Kasumi-1 (cell line): ENCODE measurements around the gene MAPKBP1.
"Not testable (repeated sequence)": the region's sequence is repeated elsewhere in the genome, so short reads cannot be mapped to it uniquely, and the experiment has no call there.

Experiments used
- DNase-seq, 2 experiments: peaks; one replicate each; lab custom pipeline; 2025; lab: John Stamatoyannopoulos, UW

MAPKBP1 gene

DNA sequence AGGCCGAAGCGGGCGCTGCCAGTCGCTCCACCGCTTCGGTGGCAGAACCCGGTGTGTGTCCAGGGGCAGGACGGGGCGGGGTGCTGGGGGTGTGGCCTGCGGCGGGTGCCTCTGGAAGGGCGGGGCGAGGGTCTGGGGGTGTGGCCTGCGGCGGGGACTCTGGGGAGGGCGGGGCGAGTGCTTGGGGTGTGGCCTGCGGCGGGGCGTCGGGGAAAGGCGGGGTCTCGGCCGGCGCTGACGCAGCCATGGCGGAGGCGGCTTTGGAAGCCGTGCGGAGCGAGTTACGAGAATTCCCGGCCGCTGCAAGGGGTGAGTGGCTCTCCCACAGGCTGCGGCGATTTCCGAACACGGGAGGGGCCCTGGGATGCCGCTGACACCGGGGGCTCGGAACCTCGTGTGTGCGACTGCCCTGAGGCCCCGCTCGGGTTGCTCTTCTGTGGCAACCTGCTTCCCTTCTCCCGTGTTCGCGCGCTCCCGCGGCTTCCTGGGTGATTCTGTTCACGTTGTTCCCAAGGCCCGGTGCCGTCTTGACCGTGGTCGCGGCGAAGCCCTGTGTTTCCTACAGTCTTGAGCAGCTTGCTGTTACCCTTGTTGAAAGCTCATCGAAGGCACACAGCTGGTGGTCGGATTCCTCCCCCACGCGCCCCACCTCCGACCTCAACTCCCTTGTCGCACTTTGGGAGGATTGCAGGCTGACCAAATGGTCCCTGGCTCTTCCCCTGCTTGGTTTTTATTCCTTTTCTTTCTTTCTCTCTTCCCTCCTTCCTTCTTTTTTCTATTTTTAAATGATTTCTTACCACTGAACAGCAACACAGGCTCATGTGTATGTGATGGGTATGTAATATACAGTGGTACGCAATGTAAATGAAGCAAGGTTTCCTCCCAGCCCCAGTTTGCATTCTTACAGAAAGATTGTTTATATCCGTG is 53.9 kb downstream of the MAPKBP1 start, which contains the start of gene JMJD7:
Gene JMJD7 (plus strand): TSS at position 213 of the 927 bp plus-strand sequence. CDS start 33 bp downstream, at position 246.
- DNase-seq, result peak; percentile 31 to 40

DNA sequence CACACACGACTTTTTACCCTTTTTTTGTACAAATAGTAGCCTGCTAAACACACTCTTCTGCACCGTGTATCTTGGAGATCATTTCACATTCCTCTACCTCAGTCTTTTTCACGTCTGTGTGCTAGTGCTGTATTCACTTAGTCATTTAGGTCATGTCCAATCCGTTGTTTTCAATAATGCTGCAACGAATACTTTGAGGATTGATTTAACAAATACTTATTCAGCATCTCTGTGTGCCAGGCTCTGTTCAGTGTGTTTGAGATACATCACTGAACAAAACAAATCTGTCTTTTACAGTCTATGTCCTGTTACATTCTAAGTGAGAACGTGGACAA is 54.5 kb downstream of the MAPKBP1 start:
- no peak for DNase-seq

DNA sequence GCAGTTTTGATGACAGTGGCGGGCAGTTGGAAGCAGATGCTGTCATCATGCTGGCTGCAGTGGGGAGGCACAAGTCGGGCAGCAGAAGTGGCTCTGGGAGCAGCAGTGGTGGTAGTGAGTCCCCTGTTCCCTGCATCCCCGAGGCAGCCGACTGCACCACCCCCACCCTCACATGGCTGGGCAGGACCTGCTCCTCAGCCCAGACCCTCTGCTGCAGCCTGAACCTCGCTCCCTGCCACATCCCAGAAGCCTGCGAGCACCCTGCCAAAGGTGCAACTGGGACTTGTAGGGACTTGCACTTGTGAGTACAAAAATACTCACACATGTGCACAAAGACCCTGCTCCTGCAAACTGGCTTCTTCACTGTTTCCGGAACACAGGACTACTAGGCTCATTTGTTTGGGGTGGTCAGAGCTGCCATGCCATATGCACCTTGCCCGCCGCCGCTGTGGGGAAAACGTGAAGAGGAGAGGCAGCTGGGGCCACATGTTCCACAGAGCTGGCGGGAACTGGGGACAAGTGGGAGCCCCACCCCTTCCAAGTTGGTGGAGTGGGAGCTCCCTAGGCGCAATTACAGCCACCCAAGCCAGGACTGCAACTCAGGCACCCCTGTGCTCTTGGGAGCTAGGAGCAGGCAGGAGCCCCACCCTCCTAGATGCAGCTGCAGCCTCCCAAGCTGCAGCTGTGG is 55.8 kb downstream of the MAPKBP1 start:
- DNase-seq, result no peak

DNA sequence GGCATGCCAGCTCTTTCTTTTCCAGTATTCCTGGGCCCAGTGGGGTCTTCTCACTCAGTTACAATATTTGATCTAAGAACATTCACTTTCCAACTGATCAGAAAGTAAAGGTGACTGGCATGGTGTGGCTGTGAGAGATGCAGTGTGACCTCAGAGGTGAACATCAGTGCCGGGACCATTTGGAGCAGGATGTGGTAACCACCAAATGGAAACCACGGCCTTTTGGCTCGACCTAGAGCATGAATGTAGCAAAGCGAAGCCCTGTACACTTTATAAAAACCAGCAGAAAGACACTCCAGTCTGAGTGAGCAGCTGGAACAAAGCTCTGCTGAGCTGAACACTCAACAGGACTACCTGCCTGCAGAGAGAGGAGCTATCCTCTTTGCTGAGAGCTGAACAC is 57.0 kb downstream of the MAPKBP1 start:
- not testable (repeated sequence) for DNase-seq

DNA sequence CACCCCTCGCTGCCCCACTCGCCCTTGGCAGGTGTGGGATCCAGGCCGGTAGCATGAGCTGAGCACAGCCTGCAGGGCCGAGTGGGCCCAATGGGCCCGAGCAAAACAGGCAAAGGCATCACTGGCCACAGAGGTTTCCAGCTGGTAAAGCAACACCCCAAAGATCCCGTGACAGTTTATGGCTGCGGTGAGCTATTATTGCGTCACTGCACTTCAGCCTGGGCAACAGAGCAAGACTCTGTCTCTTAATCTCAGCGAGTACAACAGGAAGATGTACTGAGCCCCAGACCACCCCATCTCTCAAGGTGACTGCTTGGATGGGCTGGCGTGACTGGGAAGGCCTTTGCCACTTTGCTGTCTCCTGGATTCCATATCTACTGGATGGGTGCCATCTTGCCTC is 57.9 kb downstream of the MAPKBP1 start:
- DNase-seq, result no peak

DNA sequence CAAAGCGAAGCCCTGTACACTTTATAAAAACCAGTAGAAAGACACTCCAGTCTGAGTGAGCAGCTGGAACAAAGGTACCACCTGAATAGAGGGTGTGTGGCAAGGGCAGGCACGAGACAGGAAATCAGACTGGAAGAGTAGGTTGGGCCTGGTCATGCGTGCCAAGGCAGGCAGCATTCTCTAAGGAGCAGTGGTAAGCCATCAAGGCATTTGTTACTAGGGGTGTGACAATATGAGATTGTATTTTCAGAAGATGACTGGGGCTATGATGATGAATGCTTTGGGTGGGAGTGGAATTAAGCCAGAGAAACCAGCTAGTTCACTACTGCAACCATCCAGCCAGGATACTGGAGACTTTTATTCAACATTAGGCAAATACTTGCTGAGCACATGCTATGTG is 58.6 kb downstream of the MAPKBP1 start:
- DNase-seq, result no peak

DNA sequence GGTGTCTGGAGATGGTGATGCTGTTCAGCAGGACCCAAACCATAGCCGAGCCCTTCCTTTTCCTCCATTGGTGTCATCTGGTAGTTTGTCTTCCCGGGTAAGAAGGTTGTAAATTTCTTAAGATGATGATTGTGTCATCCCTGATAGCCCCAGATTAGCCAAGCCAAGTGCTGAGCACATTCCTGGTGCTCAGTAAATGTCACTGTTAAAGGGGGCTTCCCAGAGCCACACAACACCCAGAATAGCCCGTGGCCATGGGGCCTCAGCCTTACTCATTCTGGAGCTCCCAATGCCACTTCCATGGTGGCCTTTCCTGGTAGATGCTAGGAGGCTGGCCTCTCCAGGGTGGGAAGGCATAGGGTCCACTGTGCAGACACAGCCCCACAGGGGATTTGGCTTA is 59.8 kb downstream of the MAPKBP1 start:
- DNase-seq, result no peak

DNA sequence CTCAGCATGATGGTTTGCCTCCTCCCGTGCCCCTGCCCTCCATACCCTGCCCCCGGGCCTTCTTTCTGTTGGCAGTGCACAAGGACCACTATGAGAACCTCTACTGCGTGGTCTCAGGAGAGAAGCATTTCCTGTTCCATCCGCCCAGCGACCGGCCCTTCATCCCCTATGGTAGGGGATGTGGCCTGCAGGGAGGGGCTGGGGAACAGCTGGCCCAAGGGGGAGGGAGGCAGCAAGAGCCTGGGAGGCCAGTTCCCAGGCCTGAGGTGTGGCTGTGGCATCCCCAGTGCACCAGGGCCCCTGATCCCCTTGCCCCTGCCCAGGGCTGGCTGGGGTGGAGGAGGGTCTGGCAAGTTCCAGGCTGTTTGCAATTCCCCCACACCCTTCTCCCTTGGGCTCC is 61.8 kb downstream of the MAPKBP1 start:
- no peak for DNase-seq

DNA sequence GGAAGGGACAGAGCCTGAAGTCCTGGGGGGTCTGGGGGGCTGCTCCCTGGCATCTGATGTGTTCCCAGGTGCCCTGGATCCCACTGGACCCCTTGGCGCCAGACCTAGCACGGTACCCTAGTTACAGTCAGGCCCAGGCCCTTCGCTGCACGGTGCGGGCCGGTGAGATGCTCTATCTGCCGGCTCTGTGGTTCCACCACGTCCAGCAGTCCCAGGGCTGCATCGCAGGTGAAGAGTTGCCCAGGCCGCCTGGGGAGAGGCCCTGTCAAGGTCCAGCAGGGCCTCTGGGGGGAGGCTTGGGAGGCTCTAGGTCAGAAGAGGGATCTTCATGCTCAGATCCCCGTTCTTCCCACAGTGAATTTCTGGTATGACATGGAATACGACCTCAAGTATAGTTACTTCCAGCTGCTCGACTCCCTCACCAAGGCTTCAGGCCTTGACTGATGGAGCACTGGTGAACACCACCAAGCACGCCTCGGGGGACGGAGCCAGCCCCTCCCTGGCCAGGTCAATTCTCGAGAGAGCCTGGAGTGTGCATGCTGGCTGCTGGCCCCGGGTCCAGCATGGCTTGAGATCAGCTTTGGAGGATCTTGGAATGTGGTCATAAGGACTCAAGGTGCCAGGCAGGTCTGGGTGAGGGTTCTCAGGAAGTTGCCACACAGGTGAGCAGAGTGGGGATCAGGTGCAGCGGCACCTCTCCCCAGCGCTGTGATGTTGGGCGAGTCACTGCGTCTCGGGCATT is 62.6 kb downstream of the MAPKBP1 start:
- DNase-seq, result no peak

DNA sequence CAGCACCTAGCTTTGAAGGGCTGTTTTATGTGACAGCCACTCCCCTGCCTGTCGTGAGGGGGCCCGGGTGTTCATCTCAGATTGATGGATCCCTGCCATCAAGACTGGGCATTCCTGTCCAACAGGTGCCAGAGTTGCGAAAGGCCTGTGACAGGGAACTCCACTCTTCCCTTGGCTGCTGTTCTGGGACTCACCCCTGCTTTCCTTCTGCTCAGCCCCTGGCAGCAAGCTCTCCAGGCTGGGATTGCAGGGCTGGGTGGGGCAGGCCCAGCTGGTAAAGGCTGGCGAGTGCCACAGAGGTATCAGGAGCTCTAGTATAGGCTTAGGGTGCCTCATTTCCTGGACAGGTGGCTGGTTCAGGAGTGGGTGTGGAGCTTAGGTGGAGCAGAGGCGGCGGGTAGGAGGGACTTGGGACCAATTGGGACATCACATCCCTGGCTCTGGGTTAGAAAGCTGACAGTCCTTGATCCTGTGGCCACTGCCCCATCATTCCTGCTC is 64.2 kb downstream of the MAPKBP1 start, which contains the start of gene PLA2G4B:
Gene PLA2G4B (plus strand): TSS at position 448 of the 498 bp plus-strand sequence. CDS start 67 bp downstream, outside the sequence.
- DNase-seq, result no peak

DNA sequence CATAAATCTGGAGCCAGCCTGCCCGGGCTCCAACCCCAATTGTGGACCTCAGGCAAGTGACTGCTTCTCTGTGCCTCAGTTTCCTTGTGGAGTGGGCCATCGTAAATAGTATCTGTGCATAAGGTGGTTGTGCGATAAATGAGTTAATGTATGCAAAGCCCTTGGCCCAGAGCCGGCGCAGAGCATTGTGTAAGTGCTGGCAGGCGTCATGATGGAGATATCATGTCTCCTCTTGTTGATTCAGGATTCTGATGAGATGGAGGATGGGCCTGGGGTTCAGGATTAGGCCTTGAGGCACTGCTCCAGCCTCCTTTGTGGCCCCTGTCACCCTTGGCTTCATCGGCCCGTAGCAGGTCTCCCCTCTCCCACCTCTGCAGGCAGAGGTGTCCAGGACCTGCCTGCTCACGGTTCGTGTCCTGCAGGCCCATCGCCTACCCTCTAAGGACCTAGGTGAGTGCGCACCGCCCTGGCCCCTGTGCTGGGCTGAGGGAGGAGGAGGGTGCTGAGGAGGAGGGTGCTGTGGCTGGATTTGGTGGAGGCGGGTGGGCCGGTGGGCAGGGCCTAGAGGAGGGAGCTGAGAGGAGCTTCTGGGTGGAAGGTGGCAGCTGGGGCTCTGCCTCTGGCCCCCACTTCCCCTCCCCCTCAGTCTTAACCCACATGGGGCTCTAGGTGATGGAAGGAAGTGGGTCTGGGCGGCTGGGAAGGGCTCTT is 65.7 kb downstream of the MAPKBP1 start:
- no peak for DNase-seq

DNA sequence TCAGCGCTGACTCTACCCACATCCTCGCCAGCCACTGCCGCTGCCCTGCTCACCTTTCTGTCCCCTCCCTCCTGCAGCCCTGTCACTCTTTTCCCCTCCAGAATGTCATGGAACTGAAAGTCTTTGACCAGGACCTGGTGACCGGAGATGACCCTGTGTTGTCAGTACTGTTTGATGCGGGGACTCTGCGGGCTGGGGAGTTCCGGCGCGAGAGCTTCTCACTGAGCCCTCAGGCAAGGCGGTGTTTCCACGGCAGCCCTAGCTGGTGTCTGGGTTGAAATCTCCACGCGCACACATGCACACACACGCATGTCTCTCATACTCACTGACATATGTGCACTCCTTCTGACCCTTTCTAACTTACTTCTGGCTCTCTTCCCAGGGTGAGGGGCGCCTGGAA is 66.4 kb downstream of the MAPKBP1 start:
- DNase-seq, result no peak

DNA sequence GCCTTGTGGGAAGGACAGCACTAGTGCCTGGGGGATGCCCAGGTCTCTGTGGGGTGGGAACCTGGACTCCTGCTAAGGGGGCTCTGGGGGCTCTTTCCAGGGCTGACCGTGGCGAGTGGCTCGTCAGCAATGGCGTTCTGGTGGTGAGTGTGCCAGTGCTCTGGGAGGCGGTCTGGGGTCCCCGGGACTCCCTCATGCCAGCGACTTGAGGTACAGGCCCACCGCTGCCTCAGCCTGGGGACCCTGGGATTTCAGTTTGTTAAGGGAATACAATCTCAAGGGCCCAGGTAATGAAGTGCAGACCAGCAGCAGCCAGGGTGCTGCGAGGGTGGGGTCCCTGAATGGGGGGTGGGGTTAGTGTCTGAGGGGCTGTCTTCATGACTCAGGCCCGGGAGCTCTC is 66.8 kb downstream of the MAPKBP1 start:
- DNase-seq, result no peak

DNA sequence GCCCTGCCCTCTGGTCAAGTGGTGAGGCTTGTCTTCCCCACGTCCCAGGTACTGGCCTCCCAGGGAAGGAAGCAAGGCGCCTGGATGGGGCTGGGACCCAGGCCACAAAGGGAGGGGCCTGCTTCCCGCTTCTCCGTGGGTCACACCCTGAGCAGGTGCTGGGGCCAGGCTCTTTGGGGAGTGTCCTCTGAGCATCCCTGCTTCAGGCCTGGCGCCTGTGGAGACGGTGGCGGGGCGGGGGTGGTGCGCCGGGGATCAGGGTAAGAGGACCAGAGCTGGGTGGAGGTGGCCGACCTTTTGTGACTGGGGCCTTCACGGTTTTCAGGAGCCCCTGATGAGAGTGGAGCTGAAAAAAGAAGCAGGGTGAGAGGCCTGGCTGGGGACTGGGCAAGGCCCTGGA is 67.9 kb downstream of the MAPKBP1 start:
- DNase-seq, result no peak

DNA sequence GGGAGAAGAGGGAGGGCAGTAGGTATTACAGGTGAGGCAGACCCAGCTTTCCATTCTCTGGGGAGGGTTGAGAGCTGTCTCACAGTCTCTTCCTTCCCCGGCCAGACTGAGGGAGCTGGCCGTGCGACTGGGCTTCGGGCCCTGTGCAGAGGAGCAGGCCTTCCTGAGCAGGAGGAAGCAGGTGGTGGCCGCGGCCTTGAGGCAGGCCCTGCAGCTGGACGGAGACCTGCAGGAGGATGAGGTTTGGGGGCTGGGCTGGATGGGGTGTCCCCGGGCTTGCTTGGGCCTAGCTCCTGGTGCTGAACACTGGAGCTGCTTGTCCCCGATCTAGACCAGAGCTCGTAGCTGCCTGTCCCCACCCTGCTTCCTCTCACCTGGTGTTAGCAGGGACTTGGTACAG is 69.3 kb downstream of the MAPKBP1 start:
- DNase-seq, result no peak

DNA sequence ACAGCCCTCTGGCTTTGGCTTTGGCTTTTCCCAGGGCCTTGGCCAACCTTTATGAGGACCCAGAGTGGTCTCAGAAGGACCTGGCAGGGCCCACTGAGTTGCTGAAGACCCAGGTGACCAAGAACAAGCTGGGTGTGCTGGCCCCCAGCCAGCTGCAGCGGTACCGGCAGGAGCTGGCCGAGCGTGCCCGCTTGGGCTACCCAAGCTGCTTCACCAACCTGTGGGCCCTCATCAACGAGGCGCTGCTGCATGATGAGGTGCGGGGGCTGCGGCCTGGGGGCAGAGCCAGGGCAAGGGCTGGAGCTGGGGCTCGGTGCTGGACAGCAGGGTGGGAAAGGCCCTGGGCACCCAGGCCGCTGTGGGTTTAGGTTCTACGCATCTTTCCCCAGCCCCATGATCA is 70.5 kb downstream of the MAPKBP1 start:
- no peak for DNase-seq

DNA sequence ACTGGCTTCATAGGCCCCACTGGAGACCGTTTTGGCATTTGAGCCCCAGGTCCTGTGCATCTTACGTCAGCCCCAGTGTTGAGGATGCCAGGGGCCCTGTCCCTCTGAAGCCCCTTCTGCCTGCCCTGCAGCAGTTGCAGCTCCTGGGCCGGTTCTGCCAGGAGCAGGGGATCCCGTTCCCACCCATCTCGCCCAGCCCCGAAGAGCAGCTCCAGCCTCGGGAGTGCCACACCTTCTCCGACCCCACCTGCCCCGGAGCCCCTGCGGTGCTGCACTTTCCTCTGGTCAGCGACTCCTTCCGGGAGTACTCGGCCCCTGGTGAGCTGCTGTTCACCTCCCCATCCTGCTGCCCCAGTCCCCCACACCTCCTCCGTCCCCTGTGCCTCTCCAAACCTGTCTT is 72.9 kb downstream of the MAPKBP1 start:
- no peak for DNase-seq

DNA sequence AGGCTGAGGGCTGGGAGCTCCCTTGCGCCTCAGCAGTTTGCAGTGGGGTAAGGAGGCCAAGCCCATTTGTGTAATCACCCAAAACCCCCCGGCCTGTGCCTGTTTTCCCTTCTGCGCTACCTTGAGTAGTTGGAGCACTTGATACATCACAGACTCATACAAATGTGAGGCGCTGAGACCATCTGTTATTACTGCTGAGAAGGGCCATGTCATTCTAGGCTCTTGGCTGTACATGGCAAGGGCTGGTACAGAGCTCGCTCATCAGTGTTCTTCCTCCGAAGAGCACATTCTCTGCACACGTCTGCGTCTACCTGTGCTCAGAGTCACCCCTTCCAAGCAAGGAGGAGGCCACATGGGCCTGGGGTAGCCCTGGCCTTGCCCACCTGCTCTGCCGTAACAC is 73.7 kb downstream of the MAPKBP1 start:
- no peak for DNase-seq

DNA sequence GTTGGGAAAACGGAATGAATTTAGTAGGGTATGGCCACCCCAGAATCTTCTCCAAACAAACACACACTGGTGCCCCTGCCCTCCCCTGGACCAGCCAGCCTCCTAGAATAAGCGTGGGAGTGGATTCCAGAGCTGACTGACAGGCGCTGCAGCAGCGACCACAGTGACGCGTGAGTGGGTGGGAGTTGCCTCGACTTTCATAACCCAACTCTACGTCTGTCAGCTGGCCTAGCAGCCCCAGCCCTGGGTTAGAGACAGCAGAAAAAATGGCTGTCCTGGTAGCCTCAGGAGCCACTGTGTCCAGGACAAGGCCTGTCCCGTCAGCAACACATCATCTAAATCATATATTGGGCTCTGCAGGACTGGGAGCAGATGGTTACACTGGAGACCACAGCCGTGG is 74.3 kb downstream of the MAPKBP1 start:
- DNase-seq, result no peak

DNA sequence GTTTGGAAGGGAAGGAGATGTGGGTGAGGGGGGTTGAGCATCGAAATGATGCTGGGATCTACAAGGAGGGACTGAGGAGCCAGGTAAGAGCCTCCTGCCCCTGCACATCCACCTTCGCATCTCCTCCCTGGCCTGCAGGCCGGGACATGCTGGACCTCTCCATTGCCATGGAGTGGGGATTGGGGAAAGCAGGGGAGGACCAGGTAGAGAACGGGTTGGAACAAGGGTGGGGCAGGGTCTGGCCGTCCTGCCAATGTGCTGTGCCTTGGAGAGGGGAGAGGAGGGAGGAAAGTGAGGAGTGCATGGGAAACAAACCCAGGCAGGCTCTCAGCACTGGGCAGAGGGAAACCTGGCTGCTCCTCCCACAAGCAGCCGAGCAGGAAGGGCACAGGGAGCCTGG is 74.9 kb downstream of the MAPKBP1 start:
- DNase-seq, result no peak

DNA sequence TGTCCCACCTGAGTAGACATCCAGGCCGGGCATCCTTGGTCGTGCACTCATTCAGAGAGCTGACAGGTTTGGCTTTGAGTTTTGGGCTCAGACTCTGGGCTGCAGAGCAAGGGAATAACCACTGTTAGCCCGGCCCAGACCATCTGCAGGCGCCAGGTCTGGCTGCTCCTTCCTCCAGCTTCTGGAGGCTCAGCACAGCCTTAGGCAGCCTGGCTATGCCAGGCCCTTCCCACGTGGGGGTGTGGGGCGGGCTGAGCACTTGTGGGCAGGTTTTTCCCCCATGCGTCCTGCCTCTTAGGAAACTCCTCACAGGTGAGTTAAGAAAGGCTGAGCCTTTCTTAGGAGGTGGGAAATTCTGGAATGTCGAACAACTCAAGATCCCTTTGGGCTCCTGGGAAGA is 75.6 kb downstream of the MAPKBP1 start:
- DNase-seq, result no peak
